ENCODE data around the gene HOXD12. TPM values are rescaled to one million over a fixed set of nuclear protein-coding genes. Genes with fewer than 3 reads are reported as not detected.

The HOXD12 gene
- total RNA-seq, 1 experiment from 2014 or later, result 0.13 TPM

DNA sequence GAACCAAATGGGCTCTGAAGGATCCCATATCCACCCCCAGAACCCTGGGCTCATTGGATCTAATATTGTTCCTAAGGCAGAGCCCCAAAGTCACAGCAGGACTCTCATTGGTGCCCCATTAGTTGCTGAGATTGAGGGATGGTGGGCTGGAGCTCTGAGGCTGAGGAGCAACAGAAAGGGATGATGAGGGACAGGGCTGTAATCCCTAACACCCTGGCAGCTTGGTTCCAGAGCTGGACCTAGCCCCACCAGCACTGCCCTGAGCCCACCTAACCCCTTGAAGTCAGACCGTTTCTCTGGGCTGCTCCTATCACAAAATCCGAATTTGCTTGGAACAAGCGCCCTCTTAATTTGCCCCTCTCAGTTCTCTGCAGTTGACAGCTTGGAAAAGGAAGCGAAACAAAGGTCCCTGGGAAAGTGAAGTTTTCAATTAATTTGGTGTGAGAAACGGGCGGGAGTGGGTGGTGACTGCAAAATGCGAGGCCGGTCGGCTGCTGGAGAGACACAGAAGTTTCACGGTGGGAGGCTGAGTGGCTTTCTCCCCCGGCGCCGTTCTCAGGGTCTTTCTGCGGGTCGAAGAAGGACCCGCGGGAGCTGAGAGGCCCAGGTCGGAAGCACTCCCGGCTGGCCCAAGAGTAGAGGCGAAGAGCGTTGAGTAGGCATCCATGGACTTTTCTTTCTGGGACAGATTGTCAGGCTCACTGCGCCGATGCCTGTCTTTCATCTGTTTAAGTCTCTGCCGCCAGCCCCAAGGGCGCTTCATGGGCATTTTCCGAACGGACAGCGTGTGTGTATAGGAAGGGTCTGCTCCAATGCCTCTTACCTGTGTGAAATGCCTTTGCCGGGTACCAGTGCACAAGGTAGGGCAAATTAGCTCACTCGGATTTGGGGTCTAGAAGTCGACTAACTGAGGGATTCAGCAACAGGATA lies 8.0 kb upstream of the HOXD12 start:
- Histone ChIP-seq H3K36me3 (ENCODE audit: control insufficient read depth, insufficient read depth, low read length) (no peaks in the 10 kb centered on the region), H3K9me3 (ENCODE audit: control insufficient read depth, insufficient read depth, low read depth, low read length) (no peaks in the 10 kb centered on the region), H3K27me3 (ENCODE audit: control insufficient read depth, insufficient read depth, low read length) (peaks cover 20% of the 10 kb centered on the region), H3K27ac (ENCODE audit: low read length) (no peak overlapping the region), H3K4me1 (ENCODE audit: control insufficient read depth, insufficient read depth, low read length) (peaks cover 6% of the 10 kb centered on the region; the same call in 1 of the 2 replicates), H3K4me3 (ENCODE audit: low read depth in 2 of 2, low read length in 2 of 2) (no peak overlapping the region)
- DNase-seq (ENCODE audit: low read depth, low spot score) (no peak), ATAC-seq (no peak)
- no peak for TF ChIP-seq SIN3A (IDR thresholded peaks at IDR 0.05; ENCODE audit: borderline replicate concordance, insufficient read depth, low read depth, low read length)
- no peak for TF ChIP-seq TCF7L2 (IDR thresholded peaks at IDR 0.05; ENCODE audit: low read depth, low read length)
- no peak for TF ChIP-seq POLR2AphosphoS5 (IDR thresholded peaks at IDR 0.05; ENCODE audit: low read depth, low read length)
- no peak for TF ChIP-seq REST (IDR thresholded peaks at IDR 0.05; ENCODE audit: insufficient read depth in 1 of 2, low read depth in 2 of 2, low read length in 1 of 2)
- TF ChIP-seq, protein P1, sequence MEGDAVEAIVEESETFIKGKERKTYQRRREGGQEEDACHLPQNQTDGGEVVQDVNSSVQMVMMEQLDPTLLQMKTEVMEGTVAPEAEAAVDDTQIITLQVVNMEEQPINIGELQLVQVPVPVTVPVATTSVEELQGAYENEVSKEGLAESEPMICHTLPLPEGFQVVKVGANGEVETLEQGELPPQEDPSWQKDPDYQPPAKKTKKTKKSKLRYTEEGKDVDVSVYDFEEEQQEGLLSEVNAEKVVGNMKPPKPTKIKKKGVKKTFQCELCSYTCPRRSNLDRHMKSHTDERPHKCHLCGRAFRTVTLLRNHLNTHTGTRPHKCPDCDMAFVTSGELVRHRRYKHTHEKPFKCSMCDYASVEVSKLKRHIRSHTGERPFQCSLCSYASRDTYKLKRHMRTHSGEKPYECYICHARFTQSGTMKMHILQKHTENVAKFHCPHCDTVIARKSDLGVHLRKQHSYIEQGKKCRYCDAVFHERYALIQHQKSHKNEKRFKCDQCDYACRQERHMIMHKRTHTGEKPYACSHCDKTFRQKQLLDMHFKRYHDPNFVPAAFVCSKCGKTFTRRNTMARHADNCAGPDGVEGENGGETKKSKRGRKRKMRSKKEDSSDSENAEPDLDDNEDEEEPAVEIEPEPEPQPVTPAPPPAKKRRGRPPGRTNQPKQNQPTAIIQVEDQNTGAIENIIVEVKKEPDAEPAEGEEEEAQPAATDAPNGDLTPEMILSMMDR (IDR thresholded peaks at IDR 0.05), result no peak
- CTCF ChIA-PET, result no interaction called here
- in situ Hi-C loops (cut with HindIII; ENCODE audit: low pct_unique_long_range_greater_than_20kb, low sequenced_read_pairs), result no loop called here
- BruUV-seq (replicated peaks), result no TSS peak
- POLR2A ChIA-PET, result no interaction called here
- intact Hi-C loops (cut with micrococcal nuclease; ENCODE audit: unreplicated experiment), result no loop called here

- peaks cover 17% of the 10 kb centered on the region for H3K27me3 ChIP-seq (ENCODE audit: control insufficient read depth, insufficient read depth, low read length)
- CTCF ChIA-PET, result no interaction called here
Observed at GRCh38 chr2:176092270-176093144, 7.1 kb upstream of the HOXD12 start, which contains the start of gene HOXD13. Gene HOXD13 (plus strand): TSS chr2:176092721. CDS start chr2:176092891, 170 bp downstream.

More at GRCh38 chr2:176092270-176093144, 7.1 kb upstream of the HOXD12 start, which contains the start of gene HOXD13:
- no TSS peak for BruUV-seq (replicated peaks)
- in situ Hi-C loops (cut with HindIII; ENCODE audit: low pct_unique_long_range_greater_than_20kb, low sequenced_read_pairs) (no loop called here), intact Hi-C loops (cut with micrococcal nuclease; ENCODE audit: unreplicated experiment) (no loop called here)
- H3K9me3 ChIP-seq (ENCODE audit: control insufficient read depth, insufficient read depth, low read depth, low read length), result no peaks in the 10 kb centered on the region
- TF ChIP-seq, protein P1 (IDR thresholded peaks at IDR 0.05), result no peak
- TF ChIP-seq POLR2AphosphoS5 (IDR thresholded peaks at IDR 0.05; ENCODE audit: low read depth, low read length) (no peak), REST (IDR thresholded peaks at IDR 0.05; ENCODE audit: insufficient read depth in 1 of 2, low read depth in 2 of 2, low read length in 1 of 2) (no peak), TCF7L2 (IDR thresholded peaks at IDR 0.05; ENCODE audit: low read depth, low read length) (no peak), SIN3A (IDR thresholded peaks at IDR 0.05; ENCODE audit: borderline replicate concordance, insufficient read depth, low read depth, low read length) (no peak)
- DNase-seq (ENCODE audit: low read depth, low spot score) (no peak), ATAC-seq (no peak)
- H3K27ac ChIP-seq (ENCODE audit: low read length), result no peak within 1 kb of the TSS
- no peak within 1 kb of the TSS for H3K4me3 ChIP-seq (ENCODE audit: low read depth in 2 of 2, low read length in 2 of 2)
- POLR2A ChIA-PET, result no interaction called here
- H3K36me3 ChIP-seq (ENCODE audit: control insufficient read depth, insufficient read depth, low read length), result no peaks in the 10 kb centered on the region
- peaks cover 11% of the 10 kb centered on the region; the same call in 1 of the 2 replicates for H3K4me1 ChIP-seq (ENCODE audit: control insufficient read depth, insufficient read depth, low read length)

All from Panc1 (cell line).